GM12872 (cell line): ENCODE results near the gene SIGLEC9.

Experiments
- TF ChIP-seq, protein P1 (sequence below): IDR thresholded peaks from 3 replicates; pipeline ENCODE4 v1.5.1; 2011; ENCODE audit warnings: low read depth, mild to moderate bottlenecking, low read length, moderate library complexity; ENCODE audit not compliant: insufficient read depth

SIGLEC9 gene

DNA sequence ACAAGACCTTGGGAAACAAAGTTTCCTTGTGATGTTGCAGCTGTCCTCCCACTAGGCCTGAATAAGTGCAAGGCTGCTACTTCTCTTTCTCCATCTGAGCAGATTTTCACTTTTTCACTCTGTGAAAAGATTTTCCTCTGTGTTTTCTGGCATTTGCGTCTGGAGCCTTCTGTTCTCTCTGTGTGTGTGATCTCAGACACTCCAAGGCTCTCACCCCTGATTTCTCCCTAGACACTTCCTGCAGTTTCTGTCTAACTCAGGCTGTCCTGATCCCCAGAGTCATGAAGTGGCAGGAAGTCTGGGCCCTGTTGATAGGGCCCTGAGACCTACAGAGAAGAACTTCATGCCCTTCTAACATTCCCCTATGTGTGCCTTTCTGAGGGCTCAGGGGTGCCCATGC, 54.5 kb downstream of the SIGLEC9 start:
- TF ChIP-seq, protein P1, sequence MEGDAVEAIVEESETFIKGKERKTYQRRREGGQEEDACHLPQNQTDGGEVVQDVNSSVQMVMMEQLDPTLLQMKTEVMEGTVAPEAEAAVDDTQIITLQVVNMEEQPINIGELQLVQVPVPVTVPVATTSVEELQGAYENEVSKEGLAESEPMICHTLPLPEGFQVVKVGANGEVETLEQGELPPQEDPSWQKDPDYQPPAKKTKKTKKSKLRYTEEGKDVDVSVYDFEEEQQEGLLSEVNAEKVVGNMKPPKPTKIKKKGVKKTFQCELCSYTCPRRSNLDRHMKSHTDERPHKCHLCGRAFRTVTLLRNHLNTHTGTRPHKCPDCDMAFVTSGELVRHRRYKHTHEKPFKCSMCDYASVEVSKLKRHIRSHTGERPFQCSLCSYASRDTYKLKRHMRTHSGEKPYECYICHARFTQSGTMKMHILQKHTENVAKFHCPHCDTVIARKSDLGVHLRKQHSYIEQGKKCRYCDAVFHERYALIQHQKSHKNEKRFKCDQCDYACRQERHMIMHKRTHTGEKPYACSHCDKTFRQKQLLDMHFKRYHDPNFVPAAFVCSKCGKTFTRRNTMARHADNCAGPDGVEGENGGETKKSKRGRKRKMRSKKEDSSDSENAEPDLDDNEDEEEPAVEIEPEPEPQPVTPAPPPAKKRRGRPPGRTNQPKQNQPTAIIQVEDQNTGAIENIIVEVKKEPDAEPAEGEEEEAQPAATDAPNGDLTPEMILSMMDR: no peak
